GM12801 (cell line): Measurements from ENCODE around the gene GDI2.

ENCODE experiments used
- TF ChIP-seq, protein P1 (sequence below): IDR thresholded peaks from one replicate; pipeline ENCODE4 v1.5.1; 2011; ENCODE audit warnings: control low read depth; ENCODE audit not compliant: insufficient read length; ENCODE audit errors: extremely low read depth

Gene GDI2

GRCh38 chr10:5744849-5745248 lies 68.4 kb downstream of the GDI2 start:
- TF ChIP-seq, protein P1, sequence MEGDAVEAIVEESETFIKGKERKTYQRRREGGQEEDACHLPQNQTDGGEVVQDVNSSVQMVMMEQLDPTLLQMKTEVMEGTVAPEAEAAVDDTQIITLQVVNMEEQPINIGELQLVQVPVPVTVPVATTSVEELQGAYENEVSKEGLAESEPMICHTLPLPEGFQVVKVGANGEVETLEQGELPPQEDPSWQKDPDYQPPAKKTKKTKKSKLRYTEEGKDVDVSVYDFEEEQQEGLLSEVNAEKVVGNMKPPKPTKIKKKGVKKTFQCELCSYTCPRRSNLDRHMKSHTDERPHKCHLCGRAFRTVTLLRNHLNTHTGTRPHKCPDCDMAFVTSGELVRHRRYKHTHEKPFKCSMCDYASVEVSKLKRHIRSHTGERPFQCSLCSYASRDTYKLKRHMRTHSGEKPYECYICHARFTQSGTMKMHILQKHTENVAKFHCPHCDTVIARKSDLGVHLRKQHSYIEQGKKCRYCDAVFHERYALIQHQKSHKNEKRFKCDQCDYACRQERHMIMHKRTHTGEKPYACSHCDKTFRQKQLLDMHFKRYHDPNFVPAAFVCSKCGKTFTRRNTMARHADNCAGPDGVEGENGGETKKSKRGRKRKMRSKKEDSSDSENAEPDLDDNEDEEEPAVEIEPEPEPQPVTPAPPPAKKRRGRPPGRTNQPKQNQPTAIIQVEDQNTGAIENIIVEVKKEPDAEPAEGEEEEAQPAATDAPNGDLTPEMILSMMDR, result no peak

GRCh38 chr10:5743736-5744135 lies 69.5 kb downstream of the GDI2 start:
- TF ChIP-seq, protein P1, result no peak

DNA sequence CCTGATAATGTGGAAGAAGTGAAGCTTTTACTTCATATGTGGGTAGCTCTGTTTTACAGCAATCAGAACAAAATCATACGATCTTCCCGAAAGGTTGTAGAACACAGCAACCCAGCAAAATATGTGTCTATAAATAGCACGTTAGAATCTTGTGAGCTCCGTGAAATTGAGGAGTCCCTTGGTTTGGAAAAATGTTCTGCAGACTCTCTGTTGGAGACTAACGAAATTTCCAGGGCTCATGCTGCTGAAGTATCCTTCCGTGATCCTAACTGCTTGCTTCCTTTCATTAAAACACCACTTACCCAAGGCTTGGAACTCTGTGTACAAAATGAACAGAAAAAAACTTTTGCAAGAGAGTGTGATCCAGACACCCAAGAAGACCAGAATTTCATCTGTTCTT lies 71.1 kb downstream of the GDI2 start:
- TF ChIP-seq, protein P1, result no peak

- TF ChIP-seq, protein P1, result no peak
Measured at GRCh38 chr10:5741276-5741675, 72.0 kb downstream of the GDI2 start.

GRCh38 chr10:5738427-5738826 lies 74.8 kb downstream of the GDI2 start:
- TF ChIP-seq, protein P1, result no peak

DNA sequence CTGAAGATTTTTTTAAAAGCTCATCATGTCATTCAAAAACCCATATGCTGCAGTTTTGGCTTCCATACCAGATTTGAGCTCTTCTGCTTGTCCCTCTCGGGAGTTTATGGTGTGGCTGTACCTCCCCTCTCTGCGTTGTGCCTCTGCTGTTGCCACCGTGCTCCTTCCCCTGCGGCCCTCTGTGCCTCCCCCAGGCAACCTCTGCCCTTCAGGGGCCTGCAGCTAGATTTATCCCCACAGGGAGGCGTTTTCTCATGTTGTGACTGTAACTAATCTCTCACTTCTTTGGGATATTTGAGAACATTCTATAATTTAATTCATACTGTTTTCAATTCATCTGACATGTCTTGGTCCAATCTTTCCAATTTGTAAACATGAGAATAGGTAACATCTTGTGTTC lies 75.9 kb downstream of the GDI2 start:
- TF ChIP-seq, protein P1, result no peak

DNA sequence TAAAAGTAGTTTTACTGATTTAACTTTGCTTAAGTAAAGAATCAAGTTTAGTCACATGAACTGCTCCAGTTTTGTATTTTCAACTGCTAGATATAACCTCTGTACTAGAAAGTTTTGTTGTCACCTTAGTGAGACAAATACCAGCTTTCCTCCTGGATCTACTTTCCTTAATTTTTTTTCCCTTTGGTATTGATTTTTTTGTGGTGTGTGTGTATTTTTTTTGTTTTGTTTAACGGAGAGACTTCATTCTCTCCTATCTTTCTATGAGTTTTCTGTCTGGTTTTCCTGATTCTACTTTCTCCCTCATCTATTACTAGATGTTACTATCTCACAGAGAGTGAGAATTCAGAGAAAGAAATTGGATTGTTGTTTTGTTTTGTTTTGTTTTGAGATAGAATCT lies 76.6 kb downstream of the GDI2 start:
- TF ChIP-seq, protein P1, result no peak

GRCh38 chr10:5735119-5735518 lies 78.1 kb downstream of the GDI2 start:
- TF ChIP-seq, protein P1, result no peak
